ENCODE data around the gene OR2T35. TPM values are rescaled to one million over a fixed set of nuclear protein-coding genes. Genes with fewer than 3 reads are reported as not detected.

Gene OR2T35
- total RNA-seq, 2 experiments from 2014 or later, result not detected

DNA sequence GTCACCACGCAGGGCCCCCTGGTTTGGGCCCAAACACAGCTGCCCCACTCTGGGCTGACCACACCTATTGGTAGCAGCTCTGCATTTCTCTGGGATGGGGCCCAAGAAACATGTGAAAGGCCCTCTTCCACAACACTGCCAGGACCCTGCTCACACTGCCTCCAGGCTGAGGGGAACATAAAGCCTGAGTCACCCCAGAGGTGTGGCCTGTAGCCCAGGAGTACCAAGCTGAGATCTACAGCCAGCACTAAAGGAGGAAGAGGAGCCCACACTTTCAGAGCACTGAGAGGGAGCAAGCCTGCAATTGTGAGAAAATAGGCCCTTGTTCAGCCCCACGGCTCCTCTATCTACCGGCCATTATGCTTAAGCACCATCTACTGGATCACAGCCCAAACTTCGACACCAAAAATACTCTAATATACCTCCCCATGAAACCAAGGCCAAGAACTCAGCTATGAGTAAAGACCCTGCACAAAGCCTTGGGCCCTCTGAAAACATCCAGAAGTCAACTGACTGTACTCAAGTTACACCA is 33.1 kb downstream of the OR2T35 start:
- no peak overlapping the region for H2AFZ ChIP-seq (ENCODE audit: low read length)
- H3K36me3 ChIP-seq (ENCODE audit: insufficient read depth, low read length), result no peaks in the 10 kb centered on the region
- no peak for DNase-seq (ENCODE audit: low spot score)
- H3K79me2 ChIP-seq (ENCODE audit: insufficient read depth, low read depth, low read length), result no peaks in the 10 kb centered on the region
- ChIA-PET POLR2A (no interaction called here), CTCF (ENCODE audit: unreplicated experiment) (no interaction called here)
- no peak overlapping the region for H3K27ac ChIP-seq (ENCODE audit: low read depth, low read length, poor library complexity, severe bottlenecking)
- intact Hi-C loops (cut with micrococcal nuclease; ENCODE audit: unreplicated experiment), result no loop called here
- no TSS peak for BruUV-seq (replicated peaks)
- H4K20me1 ChIP-seq (ENCODE audit: insufficient read depth, low read length), result no peaks in the 10 kb centered on the region
- no peaks in the 10 kb centered on the region for H3K9me2 ChIP-seq (ENCODE audit: insufficient read depth, low read length)
- H3K4me1 ChIP-seq (ENCODE audit: insufficient read depth, low read length, poor library complexity, severe bottlenecking), result no peaks in the 10 kb centered on the region
- no peak for TF ChIP-seq EZH2phosphoT487 (IDR thresholded peaks at IDR 0.05; ENCODE audit: borderline replicate concordance, low read depth, low read length)
- TF ChIP-seq, protein P1, sequence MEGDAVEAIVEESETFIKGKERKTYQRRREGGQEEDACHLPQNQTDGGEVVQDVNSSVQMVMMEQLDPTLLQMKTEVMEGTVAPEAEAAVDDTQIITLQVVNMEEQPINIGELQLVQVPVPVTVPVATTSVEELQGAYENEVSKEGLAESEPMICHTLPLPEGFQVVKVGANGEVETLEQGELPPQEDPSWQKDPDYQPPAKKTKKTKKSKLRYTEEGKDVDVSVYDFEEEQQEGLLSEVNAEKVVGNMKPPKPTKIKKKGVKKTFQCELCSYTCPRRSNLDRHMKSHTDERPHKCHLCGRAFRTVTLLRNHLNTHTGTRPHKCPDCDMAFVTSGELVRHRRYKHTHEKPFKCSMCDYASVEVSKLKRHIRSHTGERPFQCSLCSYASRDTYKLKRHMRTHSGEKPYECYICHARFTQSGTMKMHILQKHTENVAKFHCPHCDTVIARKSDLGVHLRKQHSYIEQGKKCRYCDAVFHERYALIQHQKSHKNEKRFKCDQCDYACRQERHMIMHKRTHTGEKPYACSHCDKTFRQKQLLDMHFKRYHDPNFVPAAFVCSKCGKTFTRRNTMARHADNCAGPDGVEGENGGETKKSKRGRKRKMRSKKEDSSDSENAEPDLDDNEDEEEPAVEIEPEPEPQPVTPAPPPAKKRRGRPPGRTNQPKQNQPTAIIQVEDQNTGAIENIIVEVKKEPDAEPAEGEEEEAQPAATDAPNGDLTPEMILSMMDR (conservative IDR thresholded peaks at IDR 0.05; ENCODE audit: low read length), result no peak
- no peak overlapping the region for H3K4me3 ChIP-seq (ENCODE audit: low read depth, low read length, poor library complexity, severe bottlenecking)
- H3K4me2 ChIP-seq (ENCODE audit: low read length), result no peak overlapping the region
- H3K9me3 ChIP-seq (ENCODE audit: low read length), result no peaks in the 10 kb centered on the region

GRCh38 chr1:248610301-248610700 is 34.8 kb downstream of the OR2T35 start:
- no peaks in the 10 kb centered on the region for H3K9me2 ChIP-seq (ENCODE audit: insufficient read depth, low read length)
- no peaks in the 10 kb centered on the region for H3K9me3 ChIP-seq (ENCODE audit: low read length)
- no peaks in the 10 kb centered on the region for H4K20me1 ChIP-seq (ENCODE audit: insufficient read depth, low read length)
- no peaks in the 10 kb centered on the region for H3K36me3 ChIP-seq (ENCODE audit: insufficient read depth, low read length)
- intact Hi-C loops (cut with micrococcal nuclease; ENCODE audit: unreplicated experiment), result no loop called here
- POLR2A ChIA-PET, result no interaction called here
- H3K4me2 ChIP-seq (ENCODE audit: low read length), result no peak overlapping the region
- TF ChIP-seq, protein P1 (conservative IDR thresholded peaks at IDR 0.05; ENCODE audit: low read length), result no peak
- TF ChIP-seq EZH2phosphoT487 (IDR thresholded peaks at IDR 0.05; ENCODE audit: borderline replicate concordance, low read depth, low read length), result no peak
- DNase-seq (ENCODE audit: low spot score), result no peak
- CTCF ChIA-PET (ENCODE audit: unreplicated experiment), result no interaction called here
- no peak overlapping the region for H2AFZ ChIP-seq (ENCODE audit: low read length)
- no peaks in the 10 kb centered on the region for H3K79me2 ChIP-seq (ENCODE audit: insufficient read depth, low read depth, low read length)
- no peak overlapping the region for H3K27ac ChIP-seq (ENCODE audit: low read depth, low read length, poor library complexity, severe bottlenecking)
- BruUV-seq (replicated peaks), result no TSS peak
- no peaks in the 10 kb centered on the region for H3K4me1 ChIP-seq (ENCODE audit: insufficient read depth, low read length, poor library complexity, severe bottlenecking)
- H3K4me3 ChIP-seq (ENCODE audit: low read depth, low read length, poor library complexity, severe bottlenecking), result no peak overlapping the region

- H3K4me2 ChIP-seq (ENCODE audit: low read length), result no peak overlapping the region
- no peak for DNase-seq (ENCODE audit: low spot score)
- H3K36me3 ChIP-seq (ENCODE audit: insufficient read depth, low read length), result no peaks in the 10 kb centered on the region
- H3K79me2 ChIP-seq (ENCODE audit: insufficient read depth, low read depth, low read length), result no peaks in the 10 kb centered on the region
- POLR2A ChIA-PET, result no interaction called here
- no peak for TF ChIP-seq EZH2phosphoT487 (IDR thresholded peaks at IDR 0.05; ENCODE audit: borderline replicate concordance, low read depth, low read length)
- TF ChIP-seq, protein P1 (conservative IDR thresholded peaks at IDR 0.05; ENCODE audit: low read length), result no peak
- no peaks in the 10 kb centered on the region for H3K4me1 ChIP-seq (ENCODE audit: insufficient read depth, low read length, poor library complexity, severe bottlenecking)
- no peak overlapping the region for H3K27ac ChIP-seq (ENCODE audit: low read depth, low read length, poor library complexity, severe bottlenecking)
- H3K9me3 ChIP-seq (ENCODE audit: low read length), result no peaks in the 10 kb centered on the region
- intact Hi-C loops (cut with micrococcal nuclease; ENCODE audit: unreplicated experiment), result no loop called here
- H3K9me2 ChIP-seq (ENCODE audit: insufficient read depth, low read length), result no peaks in the 10 kb centered on the region
- no peak overlapping the region for H2AFZ ChIP-seq (ENCODE audit: low read length)
- CTCF ChIA-PET (ENCODE audit: unreplicated experiment), result no interaction called here
- BruUV-seq (replicated peaks), result no TSS peak
- no peak overlapping the region for H3K4me3 ChIP-seq (ENCODE audit: low read depth, low read length, poor library complexity, severe bottlenecking)
- no peaks in the 10 kb centered on the region for H4K20me1 ChIP-seq (ENCODE audit: insufficient read depth, low read length)
Measured at GRCh38 chr1:248599396-248599795, 45.7 kb downstream of the OR2T35 start.

Data from OCI-LY7 (cell line).